ENCODE results near the gene PFKFB3.
A peak's percentile ranks its signal among the peaks of the same experiment; 100 is the strongest.

PFKFB3 gene

DNA sequence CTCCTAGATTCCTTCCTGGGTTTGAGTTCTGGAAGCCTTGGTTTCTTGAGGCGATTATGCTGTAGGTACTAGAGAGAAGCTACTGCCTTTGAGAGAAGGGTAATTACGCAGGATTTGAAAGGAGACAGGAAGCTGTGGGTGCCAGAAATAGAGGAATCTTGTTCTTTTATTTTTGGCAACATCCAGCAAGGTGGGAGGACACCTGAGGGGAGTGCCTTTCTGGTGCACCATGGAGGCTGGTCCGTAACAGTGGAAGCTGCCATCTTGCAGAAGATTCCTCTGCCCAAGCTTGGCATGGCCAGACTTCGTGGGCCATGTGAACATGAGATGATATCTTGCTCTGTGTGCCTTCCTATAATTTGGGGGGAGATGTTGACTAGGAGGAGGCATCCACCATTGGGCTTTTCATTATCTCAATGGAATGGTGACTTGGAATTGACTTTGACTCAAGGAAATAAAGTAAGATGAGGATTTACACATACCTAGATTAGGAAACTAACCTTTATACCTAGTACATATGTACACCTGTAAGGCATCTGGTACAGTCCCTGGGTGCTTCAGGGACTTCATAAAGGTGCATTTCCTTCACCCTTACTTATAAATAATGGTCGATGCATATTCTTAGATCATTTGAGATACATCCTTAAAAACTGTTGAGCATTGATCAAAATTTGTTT is 98.2 kb downstream of the PFKFB3 start:
- Histone ChIP-seq H4K20me1 (ENCODE audit: low read depth, low read length) (no peaks in the 10 kb centered on the region), H3K27me3 (ENCODE audit: low read length) (no peaks in the 10 kb centered on the region), H3F3A (ENCODE audit: insufficient read depth) (peaks cover 5% of the 10 kb centered on the region), H3K9ac (ENCODE audit: low read length) (peak overlapping the region; percentile 12; the same call in 1 of the 2 replicates), H3K9me3 (ENCODE audit: insufficient read depth, low read length) (no peaks in the 10 kb centered on the region), H3K4me3 (ENCODE audit: insufficient read depth, low read length, poor library complexity, severe bottlenecking) (no peak overlapping the region), H3K79me2 (ENCODE audit: insufficient read depth, low read length) (no peaks in the 10 kb centered on the region), H3K36me3 (ENCODE audit: low read length) (no peaks in the 10 kb centered on the region), H2AFZ (ENCODE audit: low read depth, low read length, severe bottlenecking) (peak overlapping the region; percentile 69), H3K27ac (ENCODE audit: low read depth, low read length) (peak overlapping the region; percentile 59), H3K9me2 (replicated peaks; ENCODE audit: insufficient read depth, low read length) (no peaks in the 10 kb centered on the region), H3K4me2 (ENCODE audit: low read depth, low read length, poor library complexity, severe bottlenecking) (peak overlapping the region; percentile 47)
- TF ChIP-seq, protein P1, sequence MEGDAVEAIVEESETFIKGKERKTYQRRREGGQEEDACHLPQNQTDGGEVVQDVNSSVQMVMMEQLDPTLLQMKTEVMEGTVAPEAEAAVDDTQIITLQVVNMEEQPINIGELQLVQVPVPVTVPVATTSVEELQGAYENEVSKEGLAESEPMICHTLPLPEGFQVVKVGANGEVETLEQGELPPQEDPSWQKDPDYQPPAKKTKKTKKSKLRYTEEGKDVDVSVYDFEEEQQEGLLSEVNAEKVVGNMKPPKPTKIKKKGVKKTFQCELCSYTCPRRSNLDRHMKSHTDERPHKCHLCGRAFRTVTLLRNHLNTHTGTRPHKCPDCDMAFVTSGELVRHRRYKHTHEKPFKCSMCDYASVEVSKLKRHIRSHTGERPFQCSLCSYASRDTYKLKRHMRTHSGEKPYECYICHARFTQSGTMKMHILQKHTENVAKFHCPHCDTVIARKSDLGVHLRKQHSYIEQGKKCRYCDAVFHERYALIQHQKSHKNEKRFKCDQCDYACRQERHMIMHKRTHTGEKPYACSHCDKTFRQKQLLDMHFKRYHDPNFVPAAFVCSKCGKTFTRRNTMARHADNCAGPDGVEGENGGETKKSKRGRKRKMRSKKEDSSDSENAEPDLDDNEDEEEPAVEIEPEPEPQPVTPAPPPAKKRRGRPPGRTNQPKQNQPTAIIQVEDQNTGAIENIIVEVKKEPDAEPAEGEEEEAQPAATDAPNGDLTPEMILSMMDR (IDR thresholded peaks at IDR 0.05; ENCODE audit: insufficient read depth, low read length, poor library complexity, severe bottlenecking): no peak
- TF ChIP-seq EZH2phosphoT487 (conservative IDR thresholded peaks at IDR 0.05; ENCODE audit: low read length): no peak

DNA sequence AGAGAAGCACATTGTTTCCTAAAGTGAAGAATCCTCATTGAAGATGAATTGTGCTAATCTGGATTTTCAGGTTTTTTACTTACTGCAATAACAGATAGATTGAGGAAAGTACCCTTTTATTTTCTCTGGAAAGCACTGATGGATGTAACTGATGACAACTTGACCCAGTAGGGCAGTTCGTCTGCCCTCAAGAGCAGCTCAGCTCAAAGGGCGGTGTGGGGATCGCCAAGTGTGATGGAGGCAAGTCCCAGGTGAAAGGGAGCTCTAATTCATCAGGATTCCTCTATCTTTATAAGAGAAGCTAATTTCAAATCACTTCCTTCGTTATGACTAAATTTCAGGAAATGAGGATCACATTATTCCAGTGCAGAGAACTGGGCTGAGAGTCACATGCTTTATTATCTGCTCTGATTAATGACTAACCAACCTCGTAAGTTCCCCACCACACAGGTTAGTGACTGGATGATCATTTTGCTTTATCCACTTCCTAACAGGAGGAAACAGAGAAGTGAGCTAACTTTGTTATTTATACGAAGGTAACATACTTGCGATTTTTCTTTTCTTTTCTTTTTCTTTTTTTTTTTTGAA is 98.8 kb downstream of the PFKFB3 start:
- H3K27ac ChIP-seq (ENCODE audit: low read depth, low read length): no peak overlapping the region
- no peak overlapping the region for H3K4me3 ChIP-seq (ENCODE audit: insufficient read depth, low read length, poor library complexity, severe bottlenecking)
- no peak overlapping the region for H3K4me2 ChIP-seq (ENCODE audit: low read depth, low read length, poor library complexity, severe bottlenecking)
- no peaks in the 10 kb centered on the region for H3K36me3 ChIP-seq (ENCODE audit: low read length)
- no peaks in the 10 kb centered on the region for H3K9me2 ChIP-seq (replicated peaks; ENCODE audit: insufficient read depth, low read length)
- H3K79me2 ChIP-seq (ENCODE audit: insufficient read depth, low read length): no peaks in the 10 kb centered on the region
- no peak overlapping the region for H2AFZ ChIP-seq (ENCODE audit: low read depth, low read length, severe bottlenecking)
- no peak for TF ChIP-seq EZH2phosphoT487 (conservative IDR thresholded peaks at IDR 0.05; ENCODE audit: low read length)
- TF ChIP-seq, protein P1 (IDR thresholded peaks at IDR 0.05; ENCODE audit: insufficient read depth, low read length, poor library complexity, severe bottlenecking): no peak
- peaks cover 5% of the 10 kb centered on the region for H3F3A ChIP-seq (ENCODE audit: insufficient read depth)
- H3K9ac ChIP-seq (ENCODE audit: low read length): no peak overlapping the region
- H4K20me1 ChIP-seq (ENCODE audit: low read depth, low read length): no peaks in the 10 kb centered on the region
- H3K27me3 ChIP-seq (ENCODE audit: low read length): no peaks in the 10 kb centered on the region
- no peaks in the 10 kb centered on the region for H3K9me3 ChIP-seq (ENCODE audit: insufficient read depth, low read length)

Data from SU-DHL-6 (cell line).